K562 (cell line): Measurements from ENCODE around the gene TGM3. TPM values are rescaled to one million over a fixed set of nuclear protein-coding genes. Genes with fewer than 3 reads are reported as not detected.

Source experiments
- ATAC-seq: fragments of 200-7000 bp; cut with Tn5 transposase; 3 replicates; pipeline ENCODE4 v1.9.1; 2020; ENCODE audit warnings: moderate library complexity
- BruUV-seq: library from RNA; stranded (reverse); fragments of 400-500 nt; replicated peaks from 2 replicates; lab custom pipeline; 2021; lab: Mats Ljungman, UMichigan
- CTCF ChIA-PET: fragments of 300-600 bp; formaldehyde crosslinking; extraction: SDS; loops from one replicate; lab custom pipeline; 2021; ENCODE audit warnings: low intra/inter-chr PET ratio; lab: Yijun Ruan, JAX
- POLR2A ChIA-PET: fragments of 300-600, 350-650 bp; sonication (Branson Sonifier 250); formaldehyde crosslinking; extraction: SDS; loops from one replicate; lab custom pipeline; 2021; ENCODE audit warnings: antibody characterized with exemption, inconsistent platforms; lab: Yijun Ruan, JAX
- DNase-seq, 4 experiments: peaks; one replicate each; pipeline versions ENCODE4 v3.0.0 to v3.0.0-alpha.2; 2011 to 2018; ENCODE audit warnings: low spot score in 3 of 4, mixed read lengths in 3 of 4; ENCODE audit errors: extremely low read depth in 1 of 4
- FAIRE-seq: peaks from 2 replicates; lab custom pipeline; 2011; peaks lifted over from hg19 to GRCh38; lab: Jason Lieb, UNC
- H2AFZ ChIP-seq: 2 replicates; pipeline ENCODE4 v1.6.0; 2011; ENCODE audit warnings: low read depth, low read length, control low read depth, inconsistent platforms
- H3K27ac ChIP-seq: fragments of 200-600 bp; 3 replicates; pipeline ENCODE4 v1.8.0; 2011; ENCODE audit warnings: low read depth, mild to moderate bottlenecking, control low read depth, inconsistent platforms, low read length, moderate library complexity, mixed read lengths; ENCODE audit errors: extremely low read depth
- H3K27me3 ChIP-seq, 2 experiments: fragments of 300-600 bp in 1 of 2; 2 replicates in 1 of 2; 3 replicates in 1 of 2; pipeline versions ENCODE4 v1.6.0 to v1.8.0; 2011; ENCODE audit warnings: inconsistent platforms in 2 of 2, low read length in 2 of 2, mild to moderate bottlenecking in 1 of 2, mixed read lengths in 1 of 2, moderate library complexity in 1 of 2; ENCODE audit not compliant: control insufficient read depth in 2 of 2, insufficient read depth in 2 of 2
- H3K36me3 ChIP-seq: fragments of 300-600 bp; 3 replicates; pipeline ENCODE4 v1.8.0; 2011; ENCODE audit warnings: mild to moderate bottlenecking, low read length, inconsistent platforms; ENCODE audit not compliant: control insufficient read depth, insufficient read depth
- H3K4me1 ChIP-seq, 2 experiments: fragments of 200-600 bp in 1 of 2; replicated peaks in 1 of 2; 2 replicates in 1 of 2; 3 replicates in 1 of 2; pipeline versions ENCODE4 v1.5.1 to v1.8.0; 2011; ENCODE audit warnings: inconsistent platforms in 2 of 2, low read length in 2 of 2, mild to moderate bottlenecking in 1 of 2, mixed read lengths in 1 of 2, moderate library complexity in 1 of 2; ENCODE audit not compliant: control insufficient read depth in 2 of 2, insufficient read depth in 2 of 2
- H3K4me2 ChIP-seq: 2 replicates; pipeline ENCODE4 v1.6.1; 2011; ENCODE audit warnings: low read length, control low read depth, inconsistent platforms, mixed read lengths; ENCODE audit not compliant: insufficient read depth
- H3K4me3 ChIP-seq: fragments of 200-600 bp; sonication (generic), shearing (Covaris generic); 2 replicates; pipeline ENCODE4 v1.5.1; 2016; ENCODE audit warnings: control low read depth, inconsistent platforms
- H3K79me2 ChIP-seq: fragments of 200-600 bp; 3 replicates; pipeline ENCODE4 v1.8.0; 2011; ENCODE audit warnings: low read length, inconsistent platforms; ENCODE audit not compliant: control insufficient read depth, insufficient read depth
- H3K9ac ChIP-seq, 2 experiments: 2 replicates each; pipeline versions ENCODE4 v1.6.0 to v1.6.1; 2011; ENCODE audit warnings: low read depth in 2 of 2, low read length in 2 of 2, control low read depth in 1 of 2, inconsistent platforms in 1 of 2, mild to moderate bottlenecking in 1 of 2, mixed read lengths in 1 of 2; ENCODE audit not compliant: insufficient read depth in 1 of 2
- H3K9me1 ChIP-seq: one replicate; pipeline ENCODE4 v1.6.0; 2011; ENCODE audit warnings: inconsistent platforms, mild to moderate bottlenecking, low read length, moderate library complexity; ENCODE audit not compliant: control insufficient read depth, insufficient read depth
- H3K9me3 ChIP-seq: replicated peaks from 2 replicates; pipeline ENCODE4 v1.5.1; 2011; ENCODE audit warnings: low read depth, low read length, inconsistent platforms; ENCODE audit not compliant: control insufficient read depth, insufficient read depth
- H4K20me1 ChIP-seq: replicated peaks from 2 replicates; pipeline ENCODE4 v1.6.1; 2011; ENCODE audit warnings: low read length, inconsistent platforms, mixed read lengths; ENCODE audit not compliant: control insufficient read depth, insufficient read depth
- C11orf30 ChIP-seq: fragments of 450-650 bp; IDR thresholded peaks from 2 replicates; pipeline ENCODE4 v1.6.1; 2016; ENCODE audit warnings: low read depth, mild to moderate bottlenecking
- GTF2B ChIP-seq: IDR thresholded peaks from 2 replicates; pipeline ENCODE4 v1.6.1; 2011; ENCODE audit not compliant: insufficient read length; ENCODE audit errors: extremely low read depth
- ILF3 ChIP-seq: fragments of 450-650 bp; IDR thresholded peaks from 2 replicates; pipeline ENCODE4 v1.6.1; 2018; ENCODE audit warnings: antibody characterized with exemption, mild to moderate bottlenecking, moderate library complexity, borderline replicate concordance
- KAT7 ChIP-seq: sonication (generic); formaldehyde crosslinking; IDR thresholded peaks from 2 replicates; pipeline ENCODE4 v1.8.0; 2022; ENCODE audit warnings: missing genetic modification reagents, mild to moderate bottlenecking, borderline replicate concordance
- MAFF ChIP-seq: IDR thresholded peaks from 2 replicates; pipeline ENCODE4 v1.6.1; 2012; ENCODE audit warnings: low read length, improper control_type of control experiment
- MAFG ChIP-seq: fragments of 450-650 bp; conservative IDR thresholded peaks from 2 replicates; pipeline ENCODE4 v1.6.1; 2016; ENCODE audit warnings: missing genetic modification characterization, missing compliant biosample characterization
- NFE2 ChIP-seq: IDR thresholded peaks from 2 replicates; pipeline ENCODE4 v1.6.1; 2014; ENCODE audit warnings: antibody characterized with exemption, low read depth
- PBX2 ChIP-seq, 2 experiments: IDR thresholded peaks in 1 of 2; conservative IDR thresholded peaks in 1 of 2; 2 replicates each; pipeline ENCODE4 v1.6.1; 2016; ENCODE audit warnings: low read depth in 2 of 2, mild to moderate bottlenecking in 1 of 2, missing compliant biosample characterization in 1 of 2, missing genetic modification characterization in 1 of 2, moderate library complexity in 1 of 2
- PKNOX1 ChIP-seq: fragments of 450-650 bp; IDR thresholded peaks from 2 replicates; pipeline ENCODE4 v1.6.1; 2016
- ZNF316 ChIP-seq: fragments of 450-650 bp; IDR thresholded peaks from 2 replicates; pipeline ENCODE4 v1.6.1; 2016
- WGBS: fragments of 100-300 bp; shearing (Covaris generic); methylation state at CpG from one replicate; pipeline ENCODE4 v1.1.6; 2016; ENCODE audit warnings: low coverage, mixed read lengths; ENCODE audit not compliant: insufficient coverage; ENCODE audit errors: missing lambda C conversion rate; 5-methylcytosine and 5-hydroxymethylcytosine counted together
- in situ Hi-C: fragments of 300-500 bp; cut with MboI; formaldehyde crosslinking; loops from 4 replicates; pipeline ENCODE4 v1.15.0; 2018; ENCODE audit warnings: inconsistent platforms, mixed read lengths
- intact Hi-C: fragments of 100-400 bp; cut with micrococcal nuclease; formaldehyde crosslinking; loops from 2 replicates; pipeline ENCODE4 v1.14.2; 2022
- polyA plus RNA-seq, 8 experiments: library from polyadenylated mRNA; depleted of rRNA in 4 of 8; stranded (reverse) in 5 of 8; unstranded in 3 of 8; fragments of >200 nt; fragmentation: Nextera tagmentation in 2 of 8; fragmentation: Illumina TruSeq in 1 of 8; extraction: Ambion mirVana in 2 of 8; extraction: Trizol in 1 of 8; gene quantifications; 2 replicates each; pipeline versions ENCODE4 v1.2.1 to v1.2.3, GENCODE V29; 2011 to 2014; ENCODE audit warnings: inconsistent platforms in 1 of 8, missing spikeins in 1 of 8
- total RNA-seq, 7 experiments: library from RNA; depleted of rRNA in 6 of 7; stranded (reverse); fragments of >200 nt in 6 of 7; fragmentation: Illumina TruSeq in 2 of 7; extraction: Trizol in 2 of 7; gene quantifications; 2 replicates each; pipeline versions ENCODE4 v1.2.1 to v1.2.3, GENCODE V29; 2011 to 2021; ENCODE audit warnings: low replicate concordance in 1 of 7

Gene TGM3
- total and polyA plus RNA-seq, 9 of the 15 experiments (the other 6 are each of a cell fraction or from before 2014, with no cell fraction given): not detected

- TF ChIP-seq PBX2 (CRISPR knock-in tag; IDR thresholded peaks at IDR 0.05; ENCODE audit: low read depth) (no peak), PBX2 (tag; conservative IDR thresholded peaks at IDR 0.05; ENCODE audit: low read depth) (no peak)
Observed at GRCh38 chr20:2315440-2315778, 19.6 kb downstream of the TGM3 start (continued).

GRCh38 chr20:2316847-2317495 is 21.2 kb downstream of the TGM3 start:
- peak overlapping the region in 1 of 2 experiments; percentile 26; a peak in 1 of 4 replicates for H3K9ac ChIP-seq
- no peak overlapping the region for H3K4me2 ChIP-seq
- intact Hi-C loops (no loop called here), in situ Hi-C loops (no loop called here)
- no peaks in the 10 kb centered on the region for H3K27me3 ChIP-seq
- H3K4me1 ChIP-seq: peaks cover 25 to 32% of the 10 kb centered on the region in 2 experiments
- DNase-seq (peak in 3 of 4 experiments; percentile 13 to 16 (median 14)), FAIRE-seq (no peak), ATAC-seq (no peak)
- ChIA-PET CTCF (no interaction called here), POLR2A (no interaction called here)
- TF ChIP-seq GTF2B (no peak), KAT7 (no peak), C11orf30 (peak; percentile 63), ZNF316 (peak; percentile 80), ILF3 (no peak), PKNOX1 (peak; percentile 12; the same call in 1 of the 2 replicates), NFE2 (peak; percentile 70), MAFF (peak; percentile 14; the same call in 1 of the 2 replicates), MAFG (tag) (peak; percentile 77)
- 66% methylated on average over 9 of the region's 14 CpGs for WGBS
- no peak overlapping the region for H3K4me3 ChIP-seq
- BruUV-seq: no TSS peak
- H3K9me1 ChIP-seq: peaks cover 2% of the 10 kb centered on the region
- H3K36me3 ChIP-seq: no peaks in the 10 kb centered on the region
- H3K9me3 ChIP-seq: no peaks in the 10 kb centered on the region
- H4K20me1 ChIP-seq: no peaks in the 10 kb centered on the region
- H3K27ac ChIP-seq: no peak overlapping the region; the same call in 2 of the 3 replicates
- no peaks in the 10 kb centered on the region for H3K79me2 ChIP-seq
- no peak overlapping the region for H2AFZ ChIP-seq
